Measurements from ENCODE around the gene PARP1.

PARP1 gene

DNA sequence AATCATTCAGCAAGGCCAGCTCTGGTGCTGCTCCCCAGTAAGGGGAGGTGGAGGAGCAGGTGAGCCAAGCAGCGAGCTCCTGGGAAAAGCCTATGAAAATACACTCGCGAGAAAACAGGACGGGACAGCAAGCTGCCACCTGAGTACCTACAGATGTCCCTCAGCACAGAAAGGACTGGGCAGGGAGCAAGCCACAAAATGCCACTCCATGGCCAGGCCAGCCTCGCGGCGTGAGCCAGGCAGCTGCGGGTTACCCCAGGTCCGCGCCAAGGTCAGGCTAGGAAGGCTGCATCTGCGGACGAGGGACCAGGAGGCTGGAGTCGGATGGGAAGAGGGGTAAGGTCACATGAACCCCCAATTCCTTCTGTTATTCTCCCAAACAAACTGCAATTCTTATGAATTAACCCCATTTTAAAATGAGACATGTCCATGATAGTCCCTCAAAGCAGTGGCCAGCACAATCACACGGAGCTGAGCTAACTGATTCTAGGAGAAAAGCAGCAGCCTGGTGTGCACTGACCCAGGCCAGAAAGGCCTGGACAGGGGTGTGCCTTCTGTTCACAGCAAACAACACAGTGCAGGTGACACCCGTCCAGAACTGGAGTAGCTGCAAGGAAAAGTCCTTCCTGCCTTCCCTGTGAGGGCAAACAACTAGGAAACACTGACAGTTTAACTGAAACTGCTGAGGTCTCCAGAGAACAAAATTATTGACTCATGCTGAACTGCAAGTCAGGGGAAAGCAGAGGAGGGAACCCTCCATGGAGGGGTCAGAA is 26.5 kb downstream of the PARP1 start:
- no peak for DNase-seq (ENCODE audit: low read depth in 3 of 3, low spot score in 1 of 3)

DNA sequence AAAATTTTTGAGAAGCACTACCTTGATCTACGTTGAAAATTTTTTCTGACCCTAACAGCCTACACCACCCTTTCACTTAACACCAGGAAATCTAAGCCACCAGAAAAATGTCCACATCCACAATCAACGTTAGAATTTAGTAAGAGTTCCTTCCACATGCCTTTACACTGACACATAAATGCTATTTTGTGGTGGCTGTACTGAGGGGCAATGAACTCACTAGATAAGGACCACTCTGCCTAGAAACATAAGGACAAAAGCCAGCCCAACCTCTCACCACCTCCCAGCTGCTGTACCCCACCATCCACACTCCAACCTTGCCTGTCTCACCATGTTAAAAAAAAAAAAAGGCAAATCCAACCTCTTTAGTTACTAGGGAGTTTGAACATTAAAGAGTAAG is 29.8 kb downstream of the PARP1 start:
- DNase-seq (ENCODE audit: low read depth in 3 of 3, low spot score in 1 of 3) = no peak

DNA sequence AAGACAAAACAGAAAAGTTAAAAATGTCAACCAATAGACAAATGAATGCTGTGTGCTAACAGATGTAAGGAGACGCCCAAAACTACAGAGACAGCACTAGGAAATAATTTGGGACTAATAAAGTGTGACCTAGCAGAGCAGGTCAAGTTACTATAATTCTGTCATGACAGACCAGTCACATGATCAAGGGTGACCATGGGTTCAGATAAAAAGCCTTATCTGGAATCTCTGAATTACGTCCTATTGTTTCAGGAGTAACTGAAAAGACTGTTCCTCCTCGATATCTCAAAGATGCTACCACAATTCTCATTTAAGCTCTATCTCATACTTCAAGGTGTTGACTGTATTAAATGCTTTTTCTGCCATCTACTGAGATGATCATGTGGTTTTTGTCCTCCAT is 31.6 kb downstream of the PARP1 start:
- DNase-seq (ENCODE audit: low read depth in 3 of 3, low spot score in 1 of 3) = no peak

DNA sequence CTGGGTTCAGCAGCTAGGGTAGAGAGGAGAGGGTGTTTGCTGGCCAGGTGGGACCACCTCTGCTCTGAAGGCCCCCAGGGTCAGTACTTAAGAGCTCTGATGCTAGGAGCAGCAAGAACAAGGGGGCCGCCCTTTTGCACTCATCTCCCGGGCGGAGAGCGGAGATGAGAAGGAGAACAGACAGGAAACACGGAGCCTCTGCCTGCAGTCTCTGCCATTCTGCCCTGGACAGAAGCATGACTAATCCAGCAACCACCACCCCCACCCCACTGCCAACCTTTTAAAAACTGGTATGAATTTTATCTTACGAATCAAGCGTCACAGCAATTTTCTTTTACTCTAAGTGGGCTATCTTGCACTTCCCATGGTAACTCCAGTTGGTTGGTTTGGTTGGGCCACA is 34.5 kb downstream of the PARP1 start:
- no peak for DNase-seq (ENCODE audit: low read depth in 3 of 3, low spot score in 1 of 3)

DNA sequence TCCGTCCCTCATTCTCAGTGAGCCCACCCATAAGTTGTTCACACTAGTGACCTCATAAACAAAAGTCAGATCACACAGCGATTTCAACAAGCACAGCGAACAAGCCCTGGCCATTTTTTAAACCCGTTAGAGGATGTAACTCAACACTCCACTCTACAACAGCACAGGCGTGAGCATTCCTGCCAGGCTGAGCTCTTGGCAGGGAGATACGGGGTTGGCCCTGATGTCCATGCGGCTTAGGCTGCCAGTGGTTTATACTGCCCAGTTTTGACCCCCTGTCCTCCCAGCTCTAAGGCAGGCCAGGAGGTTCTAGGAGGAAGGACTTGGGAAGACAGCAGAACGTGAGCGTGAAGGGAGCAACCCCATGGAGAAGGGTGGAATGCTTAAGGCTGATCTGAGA is 35.0 kb downstream of the PARP1 start:
- DNase-seq (ENCODE audit: low read depth in 3 of 3, low spot score in 1 of 3) = no peak

DNA sequence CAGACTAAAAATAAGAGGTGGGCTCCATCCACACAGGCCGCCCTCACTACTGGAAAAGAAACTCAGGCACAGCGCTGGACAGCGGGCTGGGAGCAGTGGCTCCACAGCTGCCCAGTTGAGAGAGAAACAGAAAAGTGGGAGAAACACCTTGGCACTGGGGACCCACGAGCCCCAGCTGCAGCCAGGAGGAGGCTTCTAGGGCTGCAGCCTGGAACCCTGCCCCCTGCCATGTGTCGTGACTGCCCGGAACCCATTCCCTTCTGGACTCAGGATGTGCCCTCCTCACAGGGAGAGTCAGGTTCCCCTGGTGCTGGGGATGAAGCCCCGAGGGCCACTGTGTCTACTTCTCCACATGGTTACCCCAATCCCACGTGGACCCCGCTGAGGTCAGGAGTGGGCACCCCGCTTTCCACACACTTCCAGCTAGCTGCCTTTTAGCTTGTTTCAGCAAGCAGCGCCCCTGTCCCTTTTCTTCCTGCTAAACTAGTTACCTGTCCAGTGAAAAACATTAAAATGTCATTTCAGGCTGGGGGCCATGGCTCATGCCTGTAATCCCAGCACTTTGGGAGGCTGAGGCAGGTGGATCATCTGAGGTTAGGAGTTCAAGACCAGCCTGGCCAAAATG is 35.9 kb downstream of the PARP1 start:
- DNase-seq (ENCODE audit: low read depth in 3 of 3, low spot score in 1 of 3) = no peak

DNA sequence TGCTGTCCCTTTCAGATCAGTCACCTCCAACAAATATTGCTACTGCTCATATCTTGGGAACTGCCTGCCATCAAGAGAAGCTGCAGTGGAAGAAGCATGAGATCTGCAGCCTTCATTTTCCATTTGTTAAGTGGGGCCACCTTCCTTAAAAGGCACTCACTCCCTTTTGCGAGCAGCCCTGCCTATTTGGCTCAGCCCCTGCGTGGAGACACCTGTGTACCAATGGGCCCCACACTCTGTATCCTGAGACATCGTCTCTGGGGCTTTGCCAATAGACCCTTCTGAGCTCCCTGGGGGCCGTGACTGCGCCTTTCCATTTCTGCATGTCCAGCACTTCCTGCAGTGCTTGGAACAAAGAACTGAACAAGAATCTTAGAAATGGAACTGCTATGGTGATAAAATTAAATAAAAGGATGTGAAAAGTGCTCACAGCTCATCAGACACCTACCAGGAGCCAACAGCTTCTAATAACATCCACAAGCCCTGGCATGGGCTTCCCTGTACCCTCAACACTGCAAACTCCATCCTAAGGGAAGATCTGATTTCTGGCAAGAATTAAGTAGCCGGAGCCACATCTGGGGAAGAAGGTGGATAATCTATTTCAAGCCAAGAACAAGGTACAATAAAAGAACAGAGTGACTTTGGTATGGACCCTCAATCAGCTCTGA is 36.7 kb downstream of the PARP1 start:
- DNase-seq (ENCODE audit: low read depth in 3 of 3, low spot score in 1 of 3) = no peak

DNA sequence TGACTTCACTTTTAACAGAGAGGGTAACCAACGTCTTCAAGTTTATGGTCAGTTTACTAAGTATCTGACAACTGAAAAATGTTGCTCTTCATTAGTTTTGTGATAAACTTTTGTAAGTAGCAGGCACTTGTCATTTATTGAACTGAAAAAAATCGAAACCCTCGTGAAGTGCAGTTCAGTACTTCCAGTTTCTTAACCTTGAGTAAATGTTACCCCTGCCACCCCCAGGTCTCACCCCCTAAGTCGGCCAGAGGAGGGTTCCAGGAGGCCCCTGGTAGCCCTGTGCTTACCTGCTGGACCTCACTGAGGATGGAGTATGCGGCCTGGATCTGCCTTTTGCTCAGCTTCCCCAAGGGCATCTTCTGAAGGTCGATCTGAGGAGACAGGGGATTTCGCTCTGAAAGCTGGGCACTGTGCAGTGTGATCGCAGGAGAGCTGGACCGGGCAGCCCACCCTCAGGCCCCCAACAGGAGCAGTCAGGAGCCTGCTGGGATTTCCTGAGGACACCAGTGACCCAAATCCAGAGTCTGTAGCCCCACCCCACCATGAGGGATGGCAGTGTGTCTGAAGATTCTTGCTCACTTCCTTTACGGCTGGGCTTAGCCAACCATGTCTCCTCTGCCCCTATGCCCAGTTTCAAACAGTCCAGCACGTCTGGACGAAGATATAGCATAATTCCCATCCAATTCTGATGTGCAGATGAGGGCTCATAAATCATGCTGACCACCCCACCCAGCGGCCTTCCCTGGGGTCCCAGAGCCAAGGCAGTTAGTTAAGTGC is 37.6 kb downstream of the PARP1 start:
- DNase-seq (ENCODE audit: low read depth in 3 of 3, low spot score in 1 of 3) = no peak

DNA sequence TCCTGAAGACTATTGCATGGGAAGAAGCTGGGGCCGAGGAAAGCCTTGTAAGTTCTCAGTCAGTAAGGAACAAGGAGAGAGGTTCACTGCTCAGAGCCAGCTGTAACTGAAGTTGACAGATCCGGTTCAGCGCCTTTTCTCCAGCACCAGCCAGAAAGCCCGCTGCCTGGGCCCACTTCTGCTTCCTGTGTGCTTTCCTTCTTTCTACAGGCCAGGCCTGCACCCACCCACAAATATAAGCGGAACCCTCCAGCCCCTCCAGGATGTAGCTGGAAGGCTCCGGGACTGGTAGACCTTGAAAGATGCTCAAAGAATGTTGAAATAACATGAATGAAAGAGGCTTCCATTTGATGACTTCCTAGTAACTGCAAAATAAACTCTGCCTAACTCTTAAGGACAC is 38.8 kb downstream of the PARP1 start:
- DNase-seq (ENCODE audit: low read depth in 3 of 3, low spot score in 1 of 3) = no peak

DNA sequence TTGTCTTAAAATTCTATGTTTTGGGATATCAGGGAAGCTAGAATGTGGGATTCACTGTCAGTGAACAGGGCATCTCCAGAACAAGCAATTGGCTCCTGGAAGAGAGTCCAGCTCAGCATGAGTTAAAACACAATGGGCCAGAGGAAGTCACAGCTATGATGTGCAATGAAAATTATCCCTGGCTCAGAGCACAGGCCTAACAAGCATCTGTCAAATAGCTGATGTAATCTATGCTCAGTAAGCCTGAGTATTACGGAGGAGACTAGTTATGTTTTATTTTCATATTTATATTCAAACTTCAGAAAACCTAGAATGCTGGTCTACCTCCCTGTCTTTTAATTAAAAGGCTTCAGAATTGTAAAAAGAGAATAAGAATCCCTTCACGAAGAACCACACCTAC is 41.6 kb downstream of the PARP1 start:
- no peak for DNase-seq (ENCODE audit: low read depth in 3 of 3, low spot score in 1 of 3)

DNA sequence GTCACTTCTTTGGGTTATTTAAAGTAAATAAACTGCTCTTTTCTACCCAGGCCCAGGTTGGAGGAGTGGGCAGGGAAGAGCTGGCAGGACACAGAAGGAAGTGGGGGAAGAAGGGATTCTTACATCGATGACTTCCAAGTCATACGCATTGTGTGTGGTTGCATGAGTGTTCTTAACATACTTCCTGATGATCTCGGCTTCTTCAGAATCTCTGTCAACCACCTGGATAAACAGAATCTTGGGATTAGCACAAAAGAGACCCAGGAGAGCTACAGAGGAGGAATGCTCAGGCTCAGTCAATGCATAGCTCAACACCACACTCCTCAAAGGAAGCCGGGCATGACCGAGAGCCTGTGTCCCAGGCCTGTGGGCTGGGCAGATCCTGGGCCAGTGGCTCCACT is 42.1 kb downstream of the PARP1 start:
- no peak for DNase-seq (ENCODE audit: low read depth in 3 of 3, low spot score in 1 of 3)

DNA sequence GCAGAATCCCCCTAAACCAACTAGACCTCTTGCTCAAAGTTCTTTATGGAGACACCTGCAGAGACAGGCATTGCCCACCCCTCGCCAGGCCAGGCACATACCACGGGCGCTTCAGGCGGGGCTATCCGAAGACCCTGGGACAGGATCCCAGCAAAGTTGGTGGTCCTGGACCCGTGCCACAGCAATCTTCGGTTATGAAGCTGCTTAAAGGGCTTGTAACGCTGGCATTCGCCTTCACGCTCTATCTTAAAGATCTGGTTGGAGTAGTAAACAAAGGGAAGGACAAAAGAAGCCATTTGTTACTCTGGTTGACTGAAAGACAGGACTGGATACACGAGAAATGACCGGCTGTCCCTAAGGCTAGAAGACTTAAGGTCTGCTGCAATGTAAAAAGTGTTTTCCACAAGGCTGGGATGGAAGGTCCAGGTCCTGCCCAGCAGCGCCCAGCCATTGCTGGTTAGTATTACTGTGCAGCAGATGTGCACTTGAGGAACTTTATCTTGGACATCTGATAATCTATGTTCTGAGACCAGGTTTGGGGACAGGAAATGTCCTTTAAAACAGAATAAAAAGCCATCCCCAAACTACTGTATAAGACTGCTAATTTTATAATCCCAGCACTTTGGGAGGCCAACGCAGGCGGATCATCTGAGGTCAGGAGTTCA is 42.9 kb downstream of the PARP1 start:
- DNase-seq (ENCODE audit: low read depth in 3 of 3, low spot score in 1 of 3) = no peak

DNA sequence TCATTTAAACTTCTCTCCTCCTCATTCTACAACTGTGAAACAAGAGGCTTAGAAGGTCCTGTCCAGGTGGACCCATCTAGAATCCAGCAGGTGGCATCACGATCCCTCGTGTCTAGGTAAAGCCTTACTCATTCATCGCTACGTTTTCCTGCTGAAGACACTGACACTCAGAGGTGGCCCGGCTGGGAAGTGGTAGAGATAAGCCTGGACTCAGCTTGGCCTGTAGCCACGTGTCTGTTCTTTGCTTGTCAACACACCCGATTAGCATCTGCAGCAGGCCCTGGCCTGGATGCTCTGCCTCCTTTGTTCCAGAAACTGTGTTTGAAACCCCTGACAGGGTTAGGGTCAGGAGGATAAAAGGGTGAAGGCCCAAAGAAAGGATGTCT is 43.4 kb downstream of the PARP1 start:
- DNase-seq (ENCODE audit: low read depth in 3 of 3, low spot score in 1 of 3) = no peak

DNA sequence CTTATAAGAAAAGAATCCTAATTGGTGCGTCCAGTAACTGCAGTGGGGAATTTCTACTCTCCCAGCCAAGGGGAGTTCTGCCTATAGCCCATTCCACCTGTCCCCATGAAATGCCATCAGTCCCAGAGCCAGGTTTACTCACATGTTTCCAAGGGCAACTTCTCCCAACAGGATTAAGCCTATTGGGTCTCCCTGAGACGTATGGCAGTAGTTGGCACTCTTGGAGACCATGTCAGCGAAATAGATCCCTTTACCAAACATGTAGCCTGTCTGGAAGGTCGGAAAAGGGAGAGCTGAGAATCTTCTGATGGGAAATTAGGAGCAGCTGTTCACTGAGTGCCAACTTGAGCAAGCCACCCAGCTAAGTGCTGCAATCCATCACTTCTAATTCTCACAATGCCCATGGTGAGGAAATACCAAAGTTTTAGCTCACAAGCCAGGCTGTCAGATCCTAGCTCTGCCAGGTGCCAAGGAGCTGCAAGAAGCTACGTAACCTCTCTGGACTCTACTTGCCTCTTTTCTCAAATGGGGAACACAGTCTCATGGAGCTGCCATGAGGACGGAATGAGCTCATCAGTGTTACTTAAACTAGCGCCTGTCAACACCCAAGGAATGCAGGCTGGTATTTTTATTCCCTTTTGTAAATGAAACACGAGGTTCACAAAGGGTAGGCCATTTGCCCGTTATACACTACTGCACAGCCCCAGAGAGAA is 43.9 kb downstream of the PARP1 start:
- no peak for DNase-seq (ENCODE audit: low read depth in 3 of 3, low spot score in 1 of 3)

DNA sequence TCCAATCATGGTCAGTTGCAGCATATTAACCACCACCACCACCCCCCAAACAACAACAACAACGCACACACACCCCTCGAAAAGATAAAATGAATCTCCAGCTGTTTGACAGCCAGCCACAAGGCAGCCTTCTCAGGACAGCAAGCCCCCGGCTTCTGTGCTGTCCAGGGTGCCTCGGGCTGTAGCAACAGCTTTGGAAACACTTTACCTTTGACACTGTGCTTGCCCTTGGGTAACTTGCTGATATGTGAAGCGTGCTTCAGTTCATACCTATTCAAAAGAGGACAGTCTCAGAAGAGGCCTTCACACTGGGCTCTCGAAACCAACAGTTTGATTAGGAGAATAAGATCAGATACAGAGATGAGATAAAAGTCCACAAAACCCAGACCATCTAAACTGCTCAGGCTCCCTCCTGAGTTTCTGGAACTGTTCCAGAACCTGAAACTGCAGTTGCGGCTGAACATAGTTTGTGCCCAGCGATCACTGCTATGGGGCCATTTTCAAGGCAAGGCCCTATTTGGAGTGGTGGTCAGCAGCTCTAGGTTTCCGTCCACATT is 44.9 kb downstream of the PARP1 start:
- no peak for DNase-seq (ENCODE audit: low read depth in 3 of 3, low spot score in 1 of 3)

DNA sequence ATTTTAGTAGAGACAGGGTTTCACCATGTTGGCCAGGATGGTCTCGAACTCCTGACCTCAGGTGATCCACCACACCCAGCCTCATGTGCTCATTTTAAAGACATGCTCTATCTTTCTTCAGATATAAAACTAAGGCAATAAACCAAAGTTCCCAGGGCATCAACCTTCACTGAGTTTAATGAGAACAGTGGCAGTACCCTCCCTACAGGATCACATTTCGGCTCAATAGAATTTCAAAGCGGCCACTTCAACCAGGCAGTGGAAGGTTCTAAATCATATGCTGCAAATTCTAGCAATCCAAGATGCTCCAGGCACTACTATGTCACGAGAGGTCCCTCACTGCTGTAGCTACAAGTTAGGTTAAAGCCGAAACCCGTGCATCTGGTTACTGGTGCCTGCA is 45.5 kb downstream of the PARP1 start:
- DNase-seq (ENCODE audit: low read depth in 3 of 3, low spot score in 1 of 3) = no peak

DNA sequence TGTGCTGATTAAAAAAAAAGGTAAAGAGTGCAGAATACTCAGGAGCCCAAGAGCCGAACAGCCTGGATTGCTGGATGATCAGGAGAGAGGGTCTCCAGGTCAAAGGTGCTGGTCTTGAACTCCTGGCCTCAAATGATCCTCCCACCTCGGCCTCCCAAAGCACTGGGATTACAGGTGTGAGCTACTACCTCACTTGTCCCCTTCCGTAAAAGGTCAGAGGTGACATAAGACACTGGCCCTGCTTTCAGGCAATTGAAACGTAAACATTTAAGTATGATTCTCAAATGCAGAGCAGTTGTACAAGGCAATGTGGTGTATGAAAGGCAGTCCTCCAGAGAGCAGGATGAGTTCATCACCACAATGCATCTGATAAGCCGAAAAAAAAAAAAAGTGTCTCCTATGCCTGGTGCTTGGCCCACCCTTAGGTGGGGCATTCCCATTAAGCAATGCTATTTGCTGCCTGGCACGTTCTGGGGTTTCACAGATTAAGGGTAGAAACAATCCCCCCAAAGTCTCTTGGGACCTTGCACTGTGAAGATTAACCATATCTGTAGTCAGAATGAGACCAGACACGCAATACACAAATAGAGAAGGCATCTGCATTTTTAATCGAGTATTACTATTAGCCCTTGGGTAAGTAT is 47.7 kb downstream of the PARP1 start:
- no peak for DNase-seq (ENCODE audit: low read depth in 3 of 3, low spot score in 1 of 3)

DNA sequence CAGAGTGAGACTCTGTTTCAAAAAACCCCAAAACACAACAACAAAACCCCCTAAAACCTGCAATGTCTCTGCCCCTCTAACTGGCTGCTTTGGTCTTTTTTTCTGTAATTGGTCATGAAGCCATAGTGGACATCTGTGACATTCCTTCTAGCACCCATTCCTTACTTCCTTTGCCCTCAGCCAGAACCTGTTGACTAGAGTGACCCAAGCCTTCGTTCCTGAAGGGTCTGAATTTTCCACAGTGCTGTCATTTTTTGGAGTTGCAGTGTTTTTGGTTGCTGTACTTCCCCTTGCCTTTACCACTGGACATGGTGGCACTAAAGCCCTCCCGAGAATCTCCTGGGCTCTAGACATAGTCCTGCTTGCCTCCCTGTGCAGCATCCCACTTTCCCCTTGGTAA is 50.5 kb downstream of the PARP1 start:
- no peak for DNase-seq (ENCODE audit: low read depth in 3 of 3, low spot score in 1 of 3)

DNA sequence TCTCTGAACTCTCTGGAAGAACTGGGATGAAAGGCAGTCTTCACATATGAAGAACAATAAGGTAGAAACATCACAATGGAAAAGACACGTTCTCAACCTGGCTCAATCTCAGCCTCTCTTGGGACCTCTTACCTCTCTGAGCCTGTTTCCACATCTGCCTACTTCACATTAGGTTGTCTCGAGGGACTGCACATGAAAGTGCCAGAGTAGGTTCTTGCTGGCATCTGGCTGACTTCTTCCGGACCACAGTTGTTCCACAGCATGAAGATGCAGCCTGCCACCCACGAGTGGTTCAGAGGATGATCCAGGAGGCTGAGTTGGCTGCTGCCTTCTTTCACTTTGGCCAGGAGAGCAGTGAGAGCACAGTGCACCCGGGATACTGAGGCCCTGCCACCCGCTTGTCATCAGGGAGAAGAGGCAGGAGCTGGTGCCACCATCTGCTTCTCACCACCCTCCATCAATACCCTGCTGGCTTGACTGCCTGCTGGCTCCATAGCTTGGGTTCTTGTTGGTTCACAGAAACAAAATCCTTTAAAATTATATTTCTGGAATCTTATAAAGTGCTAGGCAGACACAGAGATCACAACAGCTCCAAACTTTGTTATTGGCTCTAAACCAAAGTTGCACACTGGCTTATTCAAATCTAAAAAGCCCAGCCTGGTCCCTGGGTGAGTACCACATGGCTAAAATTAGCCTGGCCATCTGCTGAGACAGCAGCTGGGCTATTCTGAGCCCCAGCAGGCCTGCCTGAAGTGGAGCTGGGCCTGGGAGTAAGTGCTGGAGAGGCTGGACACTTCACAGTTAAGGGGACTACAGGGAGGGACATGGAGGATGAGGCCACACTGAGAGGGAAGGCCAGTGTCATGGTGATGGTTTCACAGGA is 52.0 kb downstream of the PARP1 start:
- DNase-seq (ENCODE audit: low read depth in 3 of 3, low spot score in 1 of 3) = no peak

Measured in stimulated activated CD4-positive, alpha-beta T cell treated with anti-CD3 and anti-CD28 coated beads, TNF-alpha, amount 100 ng/mL, for 1 hour (primary cell).